Hematopoietic multipotent progenitor cell (in vitro differentiated cells): Measurements from ENCODE around the gene CDADC1. TPM values are rescaled to one million over a fixed set of nuclear protein-coding genes. Genes with fewer than 3 reads are reported as not detected.

Experiments
- DNase-seq, 3 donors: peaks; one replicate each; pipeline ENCODE4 v3.0.0-alpha.2; 2011 to 2015; ENCODE audit warnings: low read depth in 2 of 3, low spot score in 2 of 3
- total RNA-seq: library from RNA; depleted of rRNA; stranded (reverse); fragments of >200 nt; gene quantifications from one replicate; pipeline ENCODE4 v1.2.3, GENCODE V29; 2012

Gene CDADC1
- total RNA-seq, 1 donor = 12.7 TPM

DNA sequence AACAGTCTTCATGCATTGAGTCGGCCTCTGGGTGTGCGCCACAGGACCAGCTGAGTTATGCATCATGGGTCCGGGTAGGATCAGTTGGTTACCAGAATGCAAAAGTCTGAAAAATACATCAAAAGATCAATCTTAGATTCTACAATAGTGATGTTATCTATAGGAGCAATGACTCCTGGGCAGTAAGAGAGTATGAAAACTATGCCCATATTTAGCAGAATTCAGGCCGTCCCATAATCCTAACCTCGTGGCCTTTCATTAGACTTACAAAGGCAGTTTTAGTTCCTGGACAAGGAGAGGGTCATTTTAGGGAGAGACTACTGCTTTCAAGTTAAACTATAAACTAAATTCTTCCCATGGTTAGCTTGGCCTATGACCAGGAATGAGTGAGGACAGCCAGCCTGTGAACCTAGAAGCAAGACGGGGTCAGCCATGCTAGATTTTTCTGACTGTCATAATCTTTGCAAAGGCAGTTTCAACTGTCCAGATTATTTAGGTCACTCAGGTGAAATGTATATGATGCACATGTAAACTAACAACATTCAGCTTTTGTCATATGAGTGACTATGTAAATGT lies 11.8 kb upstream of the CDADC1 start:
- no peak for DNase-seq

DNA sequence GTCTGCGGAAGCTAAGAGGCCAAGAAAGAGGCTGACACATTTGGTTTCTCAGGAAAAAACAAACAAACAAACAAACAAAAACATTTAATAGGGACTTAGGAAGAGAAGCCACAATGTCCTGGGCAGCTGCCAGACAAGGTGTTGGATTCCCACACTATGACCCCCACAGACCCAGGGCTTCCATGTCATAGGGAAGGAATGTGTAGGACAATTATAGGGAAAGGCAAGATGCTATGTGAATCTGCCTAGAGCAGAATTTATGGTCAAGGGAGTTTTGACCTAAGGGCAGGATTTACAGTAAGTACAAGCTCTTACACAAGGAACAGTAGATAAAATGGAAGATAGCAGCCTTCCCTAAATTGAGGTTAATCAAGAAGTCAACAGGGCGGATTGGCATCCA lies 9.1 kb upstream of the CDADC1 start:
- no peak for DNase-seq

DNA sequence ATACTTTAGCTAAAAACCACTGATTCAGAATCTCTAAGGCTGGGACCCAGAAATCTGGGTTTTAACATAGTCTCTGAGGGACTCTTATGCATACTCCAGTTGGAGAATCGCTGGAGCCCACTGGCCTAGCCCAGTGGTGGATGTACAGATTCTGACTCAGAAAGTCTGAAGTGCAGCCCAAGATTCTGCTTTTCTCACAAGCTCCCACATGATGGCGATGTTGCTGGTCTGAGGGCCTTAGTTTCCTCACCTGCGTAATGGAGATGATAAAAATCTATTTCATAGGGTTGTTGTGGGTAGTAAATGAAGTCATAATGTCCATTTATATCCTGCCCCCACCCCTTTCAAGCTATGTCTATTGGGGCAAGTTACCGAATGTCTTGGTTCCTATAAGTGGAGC lies 7.7 kb upstream of the CDADC1 start:
- peak in 2 of 3 donors; percentile 44 to 64 for DNase-seq

DNA sequence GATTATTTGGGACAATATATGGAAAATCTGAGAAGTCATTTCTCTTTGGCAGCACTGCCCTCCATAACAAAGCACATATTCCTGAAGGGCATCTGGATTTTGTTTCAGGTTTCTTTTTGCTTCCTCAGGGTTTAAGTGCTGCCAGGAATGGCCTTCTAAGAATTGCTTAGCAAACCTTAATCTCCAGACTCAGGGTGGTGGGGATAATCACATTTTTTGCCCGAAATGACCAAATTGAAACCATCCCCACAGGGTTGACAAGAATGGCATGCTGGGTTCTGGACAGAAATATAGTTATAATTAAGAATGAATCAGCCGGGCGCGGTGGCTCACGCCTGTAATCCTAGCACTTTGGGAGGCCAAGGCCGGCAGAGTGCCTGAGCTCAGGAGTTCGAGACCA lies 6.4 kb upstream of the CDADC1 start:
- DNase-seq = no peak

DNA sequence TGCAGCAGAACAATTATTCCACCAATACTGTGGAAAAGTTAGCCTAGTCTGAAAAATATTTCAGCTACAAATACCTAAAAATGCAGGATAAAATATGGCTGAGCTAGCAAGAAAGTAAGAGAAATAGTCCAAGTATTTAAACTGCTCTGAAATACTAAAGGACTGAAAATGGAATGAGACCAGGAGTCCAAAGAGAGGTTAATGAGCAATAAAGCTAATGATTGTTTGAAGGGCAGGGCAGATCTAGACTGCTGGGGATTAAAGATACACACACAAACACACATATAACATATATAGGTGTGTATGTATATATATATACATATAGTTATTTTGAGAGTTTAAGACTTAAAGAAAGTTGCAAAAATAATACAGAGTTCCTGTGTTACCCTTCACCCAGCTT lies 2.6 kb upstream of the CDADC1 start:
- DNase-seq = no peak

DNA sequence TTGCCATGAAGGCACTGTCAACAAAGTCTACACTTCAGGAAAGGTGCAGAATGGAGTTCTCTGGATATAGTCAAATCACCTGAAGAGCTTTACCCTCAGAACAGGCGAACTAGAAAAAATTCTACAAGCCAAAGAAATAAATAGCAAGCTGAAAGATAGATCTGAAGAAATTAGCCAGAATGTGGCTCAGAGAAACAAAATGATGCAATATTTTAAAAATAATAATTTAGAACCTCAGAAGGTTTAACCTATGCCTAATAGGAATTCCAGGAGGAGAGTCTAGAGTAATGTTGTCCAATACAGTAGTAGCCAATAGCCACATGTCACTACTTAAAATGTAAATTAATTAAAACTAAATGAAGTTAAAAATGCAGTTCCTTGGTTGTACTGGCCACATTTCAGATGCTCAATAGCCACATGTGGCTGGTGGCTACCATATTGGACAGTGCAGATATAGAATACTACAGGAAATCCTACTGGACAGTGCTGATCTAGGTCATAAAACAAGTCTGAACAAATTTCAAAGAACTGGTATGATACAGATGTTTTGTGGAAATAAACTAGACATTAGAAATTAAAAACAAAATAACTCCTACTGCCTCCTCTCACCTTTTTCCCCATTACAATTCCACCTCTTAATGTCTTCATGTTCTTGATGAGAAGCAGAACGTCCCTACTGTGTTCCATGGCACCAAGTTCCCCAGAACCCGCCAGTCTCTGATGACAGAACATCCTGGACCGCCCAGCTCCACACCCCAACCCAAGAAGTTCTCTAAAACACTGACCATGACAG lies 679 bp upstream of the CDADC1 start:
- DNase-seq = no peak

DNA sequence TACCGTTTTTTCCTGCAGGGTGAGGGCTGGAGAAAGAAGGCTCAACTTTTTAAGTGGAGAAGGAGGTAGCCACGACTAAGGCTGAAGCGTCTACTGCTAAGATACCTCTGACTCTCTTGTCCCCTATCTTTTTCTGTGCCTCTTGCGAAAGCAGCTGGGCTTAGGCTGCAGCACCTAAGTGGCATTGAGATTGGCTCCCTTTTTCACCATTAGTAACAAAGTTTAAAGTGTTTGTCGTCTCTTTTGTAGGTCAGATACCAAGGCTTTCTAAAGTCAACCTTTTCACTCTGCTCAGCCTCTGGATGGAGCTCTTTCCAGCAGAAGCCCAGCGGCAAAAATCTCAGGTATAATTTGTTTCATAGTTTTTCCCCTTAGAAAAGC lies 887 bp downstream of the CDADC1 start:
- DNase-seq = peak in 1 of 3 donors; percentile 7

DNA sequence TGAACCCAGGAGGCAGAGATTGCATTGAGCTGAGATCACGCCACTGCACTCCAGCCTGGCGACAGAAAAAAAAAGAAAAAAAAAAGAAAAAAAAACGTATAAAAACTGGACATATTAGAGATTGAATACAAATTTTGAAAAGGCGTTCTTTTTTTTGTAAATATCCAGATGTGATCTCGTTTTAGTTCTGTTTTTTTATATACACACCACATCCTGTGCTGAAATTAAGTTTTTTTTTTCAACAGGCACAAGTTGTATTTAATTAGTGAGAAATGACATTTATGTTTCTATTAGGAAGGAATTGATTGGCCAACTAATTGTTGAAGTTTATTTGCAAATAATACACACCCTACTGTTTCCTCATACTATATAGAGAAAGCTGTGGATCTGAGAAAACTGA lies 3.6 kb downstream of the CDADC1 start:
- DNase-seq = peak in 1 of 3 donors; percentile 46

DNA sequence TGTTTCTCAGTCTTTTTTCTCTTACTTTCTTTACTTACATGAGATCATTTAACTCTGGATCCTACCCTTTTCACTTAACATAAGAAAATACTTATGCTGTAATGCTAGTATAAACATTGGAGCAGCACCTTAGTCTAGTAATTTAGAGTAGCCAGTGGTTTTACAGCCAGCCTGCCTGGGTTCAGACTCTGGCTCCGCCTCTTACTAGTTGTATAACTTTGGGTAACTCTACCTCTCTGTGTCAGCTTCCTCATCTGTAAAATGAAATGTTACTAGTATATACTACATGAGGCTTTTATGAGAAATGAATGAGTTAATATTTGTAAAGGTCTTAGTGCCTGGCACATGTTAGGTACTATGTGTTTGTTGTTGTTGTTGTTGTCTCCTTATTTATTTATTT lies 5.6 kb downstream of the CDADC1 start:
- no peak for DNase-seq

DNA sequence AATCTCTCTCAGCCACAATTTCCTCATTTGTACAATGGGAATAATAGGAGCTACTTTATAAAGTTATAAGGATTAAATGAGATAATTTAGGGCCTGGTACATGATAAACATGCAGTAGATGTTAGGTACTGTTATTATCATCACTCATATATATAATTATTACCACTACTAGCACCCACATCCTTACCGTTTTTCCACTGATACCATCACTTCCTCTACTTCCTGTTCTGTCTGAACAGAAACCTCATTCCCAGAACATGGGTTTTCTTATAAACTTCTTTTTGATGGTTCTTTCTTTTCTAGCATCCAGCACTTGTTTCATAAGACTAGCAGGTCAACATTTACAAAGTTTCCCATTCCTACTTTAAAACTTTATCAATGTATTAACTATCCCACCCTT lies 6.3 kb downstream of the CDADC1 start:
- peak in 2 of 3 donors; percentile 28 to 41 for DNase-seq

DNA sequence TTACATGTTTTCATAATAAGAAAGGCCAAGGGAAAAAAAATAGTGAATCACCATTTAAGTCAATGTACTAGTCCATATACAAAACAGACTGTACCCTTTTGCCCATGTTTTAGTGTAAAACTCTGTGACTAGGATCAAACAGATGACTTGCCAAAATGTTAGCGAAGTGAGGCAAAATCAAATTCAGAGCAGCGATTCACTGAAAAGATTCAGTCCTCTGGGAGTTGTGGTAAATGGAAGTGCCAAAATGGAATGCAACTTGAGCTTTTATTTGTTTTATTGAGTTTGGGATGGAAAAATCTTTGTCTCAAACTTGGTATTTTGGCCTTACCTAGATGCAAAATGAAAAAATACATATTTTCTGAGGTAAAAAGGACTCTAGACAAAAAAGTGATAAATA lies 9.1 kb downstream of the CDADC1 start:
- DNase-seq = no peak

DNA sequence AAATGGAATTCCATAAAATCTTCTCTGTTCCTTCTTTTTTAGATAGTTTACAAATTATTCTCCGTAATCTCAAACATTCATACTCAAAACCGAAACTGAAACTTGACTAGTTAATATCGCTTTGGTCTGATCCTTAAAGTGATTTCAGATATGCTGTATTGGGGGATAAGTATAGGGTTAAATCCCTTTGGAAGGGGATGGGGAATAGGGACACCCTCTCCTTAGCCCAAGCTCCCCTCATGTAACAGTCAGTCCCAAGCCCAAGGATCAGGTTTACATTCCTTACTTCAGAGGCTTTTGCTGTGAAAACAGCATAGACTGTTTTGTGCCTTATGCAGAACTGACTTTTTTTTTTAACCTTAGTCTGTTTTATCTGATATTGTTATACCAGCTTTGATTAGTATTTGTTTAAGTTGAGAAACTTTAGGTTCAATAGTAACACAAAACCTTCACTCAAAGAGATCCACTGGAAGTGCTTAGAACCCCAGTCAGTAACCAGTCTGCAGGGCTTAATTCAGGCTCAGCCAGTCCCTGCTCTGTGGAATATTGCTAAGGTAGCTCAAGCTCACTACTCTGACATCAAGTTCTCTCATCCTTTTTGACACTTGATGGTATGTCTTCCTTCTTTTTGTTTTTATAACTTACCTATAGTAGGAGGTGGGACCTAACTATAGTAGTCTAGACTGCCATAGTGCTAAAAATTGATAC lies 10.5 kb downstream of the CDADC1 start:
- peak; percentile 4 to 46 (median 34) for DNase-seq

DNA sequence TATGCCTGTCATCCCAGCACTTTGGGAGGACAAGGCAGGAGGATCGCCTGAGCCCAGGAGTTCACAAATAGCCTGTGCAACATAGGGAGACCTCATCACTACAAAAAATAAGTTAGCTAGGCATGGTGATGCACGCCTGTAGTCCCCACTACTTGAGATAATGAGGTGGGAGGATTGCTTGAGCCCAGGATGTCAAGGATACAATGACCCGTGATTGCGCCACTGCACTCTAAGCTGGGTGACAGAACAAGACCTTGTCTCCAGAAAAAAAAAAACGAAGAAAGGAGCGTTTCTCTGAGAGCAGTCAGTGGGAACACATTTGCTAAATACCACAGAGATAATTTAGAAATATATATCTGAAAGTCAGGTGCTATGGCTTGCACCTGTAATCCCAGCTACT lies 11.9 kb downstream of the CDADC1 start:
- no peak for DNase-seq

DNA sequence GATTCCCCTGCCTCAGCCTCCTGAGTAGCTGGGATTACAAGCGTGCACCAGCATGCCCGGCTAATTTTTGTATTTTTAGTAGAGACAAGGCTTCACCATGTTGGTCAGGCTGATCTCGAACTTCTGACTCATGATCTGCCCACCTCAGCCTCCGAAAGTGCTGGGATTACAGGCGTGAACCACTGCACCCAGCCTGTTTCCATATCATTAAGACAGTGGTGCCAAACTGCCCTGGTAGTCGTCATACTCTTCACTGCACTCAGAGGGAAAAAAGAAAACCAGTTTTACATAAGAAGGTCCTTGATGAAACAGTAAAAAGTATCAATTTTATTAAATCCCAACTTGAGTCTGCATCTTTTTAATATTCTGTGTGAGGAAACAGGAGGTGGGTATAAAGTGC lies 14.9 kb downstream of the CDADC1 start:
- DNase-seq = no peak

DNA sequence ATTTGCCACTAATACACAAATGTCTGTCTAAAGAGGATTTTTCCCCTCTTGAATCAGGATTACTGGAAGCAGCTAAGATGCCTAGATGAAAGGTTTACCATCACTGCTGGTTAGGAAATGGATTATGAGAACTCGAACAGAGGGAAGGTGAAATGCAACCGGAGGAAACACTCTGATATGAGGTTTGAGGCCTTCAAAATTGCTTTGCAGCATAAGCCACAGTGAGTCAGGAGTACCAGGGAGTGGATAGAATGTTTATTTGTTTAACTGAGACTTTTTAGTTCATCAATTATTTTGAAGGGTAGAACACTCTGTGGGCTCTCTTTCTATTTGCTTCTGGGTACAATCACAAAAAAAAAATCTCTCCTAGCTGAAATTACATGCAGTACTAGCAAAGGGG lies 18.1 kb downstream of the CDADC1 start:
- peak in 1 of 3 donors; percentile 49 for DNase-seq

DNA sequence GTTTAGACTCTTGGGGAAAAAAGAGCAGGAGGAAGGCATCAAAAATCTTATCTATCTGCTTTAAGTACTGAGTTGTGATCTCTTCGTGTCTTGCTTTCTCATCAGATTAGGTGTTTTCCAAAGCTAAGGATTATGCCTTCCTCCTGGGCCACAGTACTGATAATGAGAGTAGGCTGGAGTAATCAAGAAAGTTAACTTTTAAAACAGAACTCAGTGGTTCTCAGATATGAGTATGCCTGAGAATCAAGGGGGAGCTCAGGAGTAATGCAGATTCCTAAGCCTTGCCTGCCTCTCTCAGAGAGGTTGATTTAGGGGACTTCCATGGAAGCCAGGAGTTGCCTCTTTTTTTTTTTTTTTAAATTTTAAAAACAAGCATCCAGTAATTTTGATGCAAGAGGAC lies 23.5 kb downstream of the CDADC1 start:
- no peak for DNase-seq

DNA sequence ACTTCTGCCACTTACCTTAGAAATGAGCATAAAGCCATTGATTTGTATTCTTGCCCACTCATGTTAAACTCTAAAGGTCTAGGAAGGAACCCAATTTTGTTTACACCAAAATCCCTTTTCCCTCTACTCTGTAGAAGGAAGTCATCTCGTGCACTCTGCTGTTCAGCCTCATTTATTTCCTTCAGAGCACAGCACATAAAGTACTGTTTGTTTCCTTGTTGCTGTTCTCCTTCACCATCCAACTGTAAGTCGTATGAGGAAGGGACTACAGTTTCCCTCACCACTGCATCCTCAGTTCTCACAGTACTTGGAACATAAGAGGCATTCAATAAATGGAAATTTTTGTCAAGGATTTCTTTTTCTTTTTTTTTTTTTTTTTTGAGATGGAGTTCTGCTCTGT lies 24.6 kb downstream of the CDADC1 start:
- no peak for DNase-seq

DNA sequence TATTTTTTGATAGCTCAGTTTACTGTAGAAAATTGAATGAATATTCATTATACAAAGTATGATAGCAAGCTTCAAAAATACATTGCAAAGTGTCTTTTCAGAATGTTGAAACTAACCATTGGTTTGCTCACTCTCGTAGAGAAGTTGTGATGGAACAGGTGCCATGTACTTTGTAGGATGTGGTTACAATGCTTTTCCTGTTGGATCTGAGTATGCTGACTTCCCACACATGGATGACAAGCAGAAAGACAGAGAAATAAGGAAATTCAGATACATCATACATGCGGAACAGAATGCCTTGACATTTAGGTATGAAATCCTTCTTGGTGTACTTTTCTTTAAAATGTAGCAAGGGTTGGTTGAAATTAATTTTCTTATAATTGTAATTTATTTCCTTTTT lies 30.5 kb downstream of the CDADC1 start:
- DNase-seq = peak in 1 of 3 donors; percentile 21

DNA sequence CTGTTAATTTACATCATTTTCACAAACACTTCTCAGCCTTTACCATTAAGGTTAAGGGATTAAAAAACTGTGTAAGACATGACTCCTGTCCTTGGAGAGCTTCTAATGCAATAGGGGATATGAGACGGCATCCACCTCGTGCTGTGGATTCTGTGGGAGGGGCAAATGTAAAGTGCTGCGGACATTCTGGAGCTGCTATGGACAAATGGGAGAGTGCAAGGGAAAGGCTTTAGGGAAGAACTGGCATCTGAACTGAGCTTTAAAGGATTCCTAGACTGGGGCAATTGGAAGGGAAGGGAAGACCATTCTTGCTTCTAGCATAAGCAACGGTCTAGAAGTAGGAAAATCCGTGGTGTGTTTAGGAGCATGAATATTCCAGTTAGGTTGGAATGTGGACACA lies 31.4 kb downstream of the CDADC1 start:
- DNase-seq = no peak

DNA sequence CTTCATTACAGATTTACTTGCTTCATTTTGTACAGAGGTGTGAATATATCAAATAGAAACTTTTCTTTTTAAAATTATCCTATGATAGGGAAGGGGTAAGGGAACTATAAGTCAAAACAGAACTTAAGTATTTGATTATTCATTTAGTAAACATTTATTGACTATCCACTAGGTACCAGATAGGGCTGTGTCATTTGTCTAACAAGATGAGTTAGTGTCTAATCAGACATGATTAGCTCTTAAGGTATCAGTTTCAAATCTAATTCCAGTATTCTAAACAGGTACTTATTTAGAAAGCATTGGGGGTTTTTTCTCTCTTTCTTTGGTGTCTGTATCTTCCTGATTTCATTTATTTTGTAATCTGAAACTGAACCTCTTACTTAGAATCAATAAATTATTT lies 32.2 kb downstream of the CDADC1 start:
- DNase-seq = no peak

DNA sequence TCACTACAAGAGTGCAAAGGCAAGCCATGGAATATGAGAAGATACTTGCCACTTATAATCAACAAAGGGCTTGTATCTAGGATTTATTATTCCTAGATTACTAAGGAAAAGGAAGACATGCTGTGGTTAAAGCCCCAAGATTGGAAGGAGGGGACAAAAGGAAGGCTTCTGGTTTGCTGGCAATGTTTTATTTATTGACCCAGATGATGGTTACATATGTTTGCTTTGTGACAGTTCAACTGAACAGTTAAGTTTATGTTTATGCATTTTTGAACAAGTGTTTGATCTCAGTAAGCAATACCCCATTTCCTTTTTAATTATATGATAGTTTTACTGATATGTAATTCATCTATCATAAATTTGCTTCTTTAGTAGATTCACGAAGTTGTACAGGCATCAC lies 40.3 kb downstream of the CDADC1 start:
- DNase-seq = no peak

DNA sequence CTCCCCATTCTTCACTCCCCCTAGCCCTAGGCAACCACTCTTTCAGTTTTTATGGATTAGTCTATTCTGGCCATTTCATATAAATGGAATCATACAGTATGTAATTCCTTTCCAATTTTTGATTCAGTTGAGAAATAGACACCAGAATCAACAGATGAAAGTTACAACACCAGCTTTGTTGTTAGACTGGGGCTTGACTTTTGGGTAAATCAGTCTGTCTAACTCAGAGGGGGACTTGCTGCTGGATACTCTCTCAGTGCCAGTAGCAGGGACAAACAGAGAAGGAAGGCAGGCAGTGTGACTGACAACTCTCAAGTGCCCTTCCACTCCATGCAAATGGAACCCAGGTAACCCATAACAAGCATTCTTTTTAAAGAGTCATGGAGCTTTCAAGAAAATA lies 40.7 kb downstream of the CDADC1 start:
- DNase-seq = no peak
